IMR-90 (cell line): ENCODE results near the gene SRI. TPM values are rescaled to one million over a fixed set of nuclear protein-coding genes. Genes with fewer than 3 reads are reported as not detected.

Experiments
- ATAC-seq: fragments of 200-7000 bp; cut with Tn5 transposase; 2 replicates; pipeline ENCODE4 v1.9.1; 2020; ENCODE audit warnings: low read depth, mild to moderate bottlenecking, moderate library complexity
- BruUV-seq: library from RNA; stranded (reverse); fragments of 400-500 nt; replicated peaks from 2 replicates; lab custom pipeline; 2021; lab: Mats Ljungman, UMichigan
- CTCF ChIA-PET: fragments of 300-600 bp; formaldehyde crosslinking; extraction: SDS; loops from one replicate; lab custom pipeline; 2021; ENCODE audit warnings: antibody characterized with exemption; lab: Yijun Ruan, JAX
- POLR2A ChIA-PET: fragments of 300-600 bp; sonication (Branson Sonifier 250); formaldehyde crosslinking; loops from one replicate; lab custom pipeline; 2022; ENCODE audit warnings: antibody characterized with exemption; ENCODE audit not compliant: unreplicated experiment; lab: Charles Lee
- DNase-seq: peaks from one replicate; pipeline ENCODE4 v3.0.0; 2013
- H2AFZ ChIP-seq: replicated peaks from 2 replicates; pipeline ENCODE3; 2013; ENCODE audit warnings: low read length, mild to moderate bottlenecking; ENCODE audit not compliant: poor library complexity
- H2AK5ac ChIP-seq: 2 replicates; pipeline ENCODE4 v1.6.1; 2013; ENCODE audit warnings: low read depth, low read length, inconsistent platforms
- H2AK9ac ChIP-seq: replicated peaks from 2 replicates; pipeline ENCODE3; 2013; ENCODE audit warnings: mild to moderate bottlenecking, low read depth, low read length, moderate library complexity; ENCODE audit not compliant: poor library complexity
- H2BK120ac ChIP-seq: 2 replicates; pipeline ENCODE4 v1.6.1; 2013; ENCODE audit warnings: low read depth, low read length, inconsistent platforms
- H2BK15ac ChIP-seq: 3 replicates; pipeline ENCODE4 v1.6.1; 2013; ENCODE audit warnings: low read depth, low read length, inconsistent platforms
- H2BK20ac ChIP-seq: 2 replicates; pipeline ENCODE4 v1.6.1; 2013; ENCODE audit warnings: low read depth, mild to moderate bottlenecking, inconsistent platforms, low read length, moderate library complexity
- H2BK5ac ChIP-seq: 2 replicates; pipeline ENCODE4 v1.6.1; 2013; ENCODE audit warnings: mild to moderate bottlenecking, low read depth, low read length, inconsistent platforms; ENCODE audit not compliant: poor library complexity, severe bottlenecking
- H3K14ac ChIP-seq: replicated peaks from 2 replicates; pipeline ENCODE4 v1.6.1; 2013; ENCODE audit warnings: low read depth, low read length, inconsistent platforms
- H3K18ac ChIP-seq: 2 replicates; pipeline ENCODE4 v1.6.1; 2013; ENCODE audit warnings: low read depth, low read length, control low read depth
- H3K23ac ChIP-seq: 2 replicates; pipeline ENCODE4 v1.6.1; 2013; ENCODE audit warnings: low read depth, low read length, inconsistent platforms
- H3K27ac ChIP-seq: 2 replicates; pipeline ENCODE4 v1.5.1; 2013; ENCODE audit warnings: mild to moderate bottlenecking, control low read depth, low read length; ENCODE audit not compliant: insufficient read depth
- H3K27me3 ChIP-seq: 2 replicates; pipeline ENCODE4 v1.6.1; 2013; ENCODE audit warnings: low read length; ENCODE audit not compliant: control insufficient read depth, insufficient read depth
- H3K36me3 ChIP-seq: 2 replicates; pipeline ENCODE4 v1.6.1; 2013; ENCODE audit warnings: low read length, mixed read lengths; ENCODE audit not compliant: control insufficient read depth, insufficient read depth
- H3K4ac ChIP-seq: 2 replicates; pipeline ENCODE4 v1.6.1; 2013; ENCODE audit warnings: low read depth, low read length, inconsistent platforms
- H3K4me1 ChIP-seq: 2 replicates; pipeline ENCODE4 v1.6.1; 2013; ENCODE audit warnings: low read length, mixed read lengths; ENCODE audit not compliant: control insufficient read depth, insufficient read depth
- H3K4me2 ChIP-seq: 2 replicates; pipeline ENCODE4 v1.6.1; 2013; ENCODE audit warnings: low read depth, mild to moderate bottlenecking, control low read depth, low read length, moderate library complexity
- H3K4me3 ChIP-seq: 2 replicates; pipeline ENCODE4 v1.5.1; 2013; ENCODE audit warnings: low read depth, mild to moderate bottlenecking, control low read depth, low read length, moderate library complexity; ENCODE audit not compliant: insufficient read depth
- H3K56ac ChIP-seq: 2 replicates; pipeline ENCODE4 v1.6.1; 2013; ENCODE audit warnings: low read length, inconsistent platforms; ENCODE audit not compliant: insufficient read depth; ENCODE audit errors: extremely low read depth
- H3K79me1 ChIP-seq, 2 experiments: 2 replicates each; pipeline ENCODE4 v1.6.1; 2013; ENCODE audit warnings: low read length in 2 of 2, inconsistent platforms in 1 of 2, low read depth in 1 of 2
- H3K9ac ChIP-seq: 2 replicates; pipeline ENCODE4 v1.6.1; 2013; ENCODE audit warnings: low read depth, low read length, control low read depth
- H3K9me1 ChIP-seq: 2 replicates; pipeline ENCODE4 v1.6.1; 2013; ENCODE audit warnings: low read length, inconsistent platforms; ENCODE audit not compliant: insufficient read depth
- H3K9me3 ChIP-seq: 2 replicates; pipeline ENCODE4 v1.6.1; 2013; ENCODE audit warnings: low read length; ENCODE audit not compliant: control insufficient read depth, insufficient read depth
- H4K20me1 ChIP-seq: 2 replicates; pipeline ENCODE4 v1.6.1; 2013; ENCODE audit warnings: low read length, inconsistent platforms; ENCODE audit not compliant: insufficient read depth
- H4K5ac ChIP-seq: 2 replicates; pipeline ENCODE4 v1.6.1; 2013; ENCODE audit warnings: mild to moderate bottlenecking, low read depth, low read length, control low read depth
- H4K8ac ChIP-seq, 2 experiments: 2 replicates each; pipeline ENCODE4 v1.6.1; 2013; ENCODE audit warnings: low read depth in 2 of 2, low read length in 2 of 2, control low read depth in 1 of 2, inconsistent platforms in 1 of 2
- H4K91ac ChIP-seq: 2 replicates; pipeline ENCODE4 v1.6.1; 2013; ENCODE audit warnings: low read depth, low read length, inconsistent platforms; ENCODE audit not compliant: insufficient read depth
- BHLHE40 ChIP-seq: fragments of 150-350 bp; IDR thresholded peaks from 2 replicates; pipeline ENCODE4 v1.6.1; 2016; ENCODE audit warnings: mild to moderate bottlenecking, low read depth, low read length
- FOS ChIP-seq: fragments of 150-350 bp; IDR thresholded peaks from 2 replicates; pipeline ENCODE4 v1.6.1; 2016; ENCODE audit warnings: low read depth, low read length
- NFE2L2 ChIP-seq: fragments of 150-350 bp; IDR thresholded peaks from 2 replicates; pipeline ENCODE4 v1.6.1; 2016; ENCODE audit warnings: low read depth, mild to moderate bottlenecking, low read length
- WGBS, 2 experiments: methylation state at CpG; one replicate each; pipeline versions ENCODE4 v1.1.5 to v1.1.7; 2013; ENCODE audit warnings: missing lambda C conversion rate in 2 of 2; ENCODE audit not compliant: insufficient read length in 1 of 2; ENCODE audit errors: extremely low coverage in 2 of 2; 5-methylcytosine and 5-hydroxymethylcytosine counted together
- dilution Hi-C: fragments of 300-500 bp; cut with HindIII; formaldehyde crosslinking; loops from one replicate; pipeline ENCODE4 v1.14.3; 2018; ENCODE audit warnings: low sequenced_read_pairs; ENCODE audit not compliant: unreplicated experiment
- in situ Hi-C: fragments of 300-500 bp; cut with MboI; formaldehyde crosslinking; loops from 3 replicates; pipeline ENCODE4 v1.14.3; 2019; ENCODE audit warnings: low sequenced_read_pairs, inconsistent platforms, mixed read lengths
- intact Hi-C: fragments of 100-400 bp; cut with micrococcal nuclease; formaldehyde crosslinking; loops from 2 replicates; pipeline ENCODE4 v1.10.0; 2022
- polyA plus RNA-seq, 3 experiments: library from polyadenylated mRNA; depleted of rRNA; stranded (reverse); fragments of >200 nt; gene quantifications; 2 replicates each; pipeline ENCODE4 v1.2.3, GENCODE V29; 2012; ENCODE audit warnings: low replicate concordance in 1 of 3
- total RNA-seq: library from RNA; depleted of rRNA; stranded (reverse); fragments of >200 nt; gene quantifications from 2 replicates; pipeline ENCODE4 v1.2.3, GENCODE V29; 2012

SRI gene
- total and polyA plus RNA-seq, 2 of the 4 experiments (the other 2 are of a cell fraction), result 83.3 to 115 TPM

GRCh38 chr7:88268858-88269257, 49.0 kb upstream of the SRI start:
- ChIA-PET CTCF (no interaction called here), POLR2A (no interaction called here)
- H4K5ac ChIP-seq, result no peak overlapping the region
- H2BK120ac ChIP-seq, result no peak overlapping the region
- H3K9me1 ChIP-seq, result no peaks in the 10 kb centered on the region
- H3K27me3 ChIP-seq, result no peaks in the 10 kb centered on the region
- no peak for ATAC-seq
- H3K36me3 ChIP-seq, result no peaks in the 10 kb centered on the region
- no peak overlapping the region for H2AK5ac ChIP-seq
- H3K27ac ChIP-seq, result no peak overlapping the region
- H3K9me3 ChIP-seq, result no peaks in the 10 kb centered on the region
- no peaks in the 10 kb centered on the region for H3K79me1 ChIP-seq
- no peak overlapping the region for H3K18ac ChIP-seq
- no TSS peak for BruUV-seq
- H2BK20ac ChIP-seq, result no peak overlapping the region
- no peak overlapping the region for H3K14ac ChIP-seq
- in situ Hi-C loops, result loop anchor here (25.0 kb wide), 1 partner anchor 1818 kb away; no protein-coding TSS in a partner anchor
- DNase-seq, result no peak
- dilution Hi-C loops, result no loop called here
- no peak overlapping the region for H3K56ac ChIP-seq
- H3K4me1 ChIP-seq, result no peaks in the 10 kb centered on the region
- H2AFZ ChIP-seq, result no peak overlapping the region
- no peak overlapping the region for H3K23ac ChIP-seq
- no peak overlapping the region for H3K4me3 ChIP-seq
- no peak overlapping the region for H2BK15ac ChIP-seq
- H3K4ac ChIP-seq, result no peak overlapping the region
- no peak for TF ChIP-seq NFE2L2
- no peak for TF ChIP-seq FOS
- no peak for TF ChIP-seq BHLHE40
- no peak overlapping the region for H4K8ac ChIP-seq
- intact Hi-C loops, result no loop called here
- no peaks in the 10 kb centered on the region for H4K20me1 ChIP-seq
- no CpG with 5 or more reads among the region's 2 CpGs for WGBS, 2 experiments
- no peak overlapping the region for H2BK5ac ChIP-seq
- H4K91ac ChIP-seq, result no peak overlapping the region
- no peak overlapping the region for H3K4me2 ChIP-seq
- H2AK9ac ChIP-seq, result no peak overlapping the region
- no peak overlapping the region for H3K9ac ChIP-seq
